Measurements from ENCODE around the gene RILPL2. TPM values are rescaled to one million over a fixed set of nuclear protein-coding genes. Genes with fewer than 3 reads are reported as not detected.
"Not testable (repeated sequence)": the region's sequence is repeated elsewhere in the genome, so short reads cannot be mapped to it uniquely, and the experiment has no call there.

RILPL2 gene
- total RNA-seq, 1 experiment from 2014 or later: 3.2 TPM

DNA sequence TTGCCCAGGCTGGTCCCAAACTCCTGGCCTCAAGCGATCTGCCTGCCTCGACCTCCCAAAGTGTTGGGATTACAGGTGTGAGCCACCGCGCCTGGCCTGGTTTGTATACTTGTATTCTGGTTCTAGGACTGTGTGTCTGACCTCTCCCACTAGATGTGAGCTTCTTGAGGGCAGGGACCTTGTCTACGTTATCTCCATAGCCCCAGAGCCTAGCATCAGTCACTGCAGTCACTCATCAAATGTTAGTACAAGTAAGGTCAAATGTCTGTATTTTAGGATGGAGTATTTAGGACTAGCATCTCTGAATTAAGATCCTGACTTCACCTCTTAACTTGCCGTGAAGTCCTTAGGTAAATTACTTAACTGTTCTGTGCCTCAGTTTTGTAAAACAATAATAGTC is 2.9 kb downstream of the RILPL2 start:
- no peaks in the 10 kb centered on the region for H3K27me3 Mint-ChIP-seq (ENCODE audit: insufficient read depth, unreplicated experiment)
- no peak overlapping the region for H3K4me3 ChIP-seq (ENCODE audit: low read depth, low read length)
- no peaks in the 10 kb centered on the region for H3K27me3 ChIP-seq (replicated peaks; ENCODE audit: control insufficient read depth, insufficient read depth, low read length)
- no peak overlapping the region for H3K27ac Mint-ChIP-seq (ENCODE audit: unreplicated experiment)
- no peak for DNase-seq
- no peaks in the 10 kb centered on the region for H3K9me3 Mint-ChIP-seq (ENCODE audit: unreplicated experiment)
- H3K36me3 ChIP-seq (ENCODE audit: control insufficient read depth, insufficient read depth, low read length): no peaks in the 10 kb centered on the region
- TSS peak; percentile 16 for BruUV-seq (replicated peaks)
- intact Hi-C loops (cut with micrococcal nuclease; ENCODE audit: unreplicated experiment): no loop called here
- no peaks in the 10 kb centered on the region for H3K4me1 ChIP-seq
- H3K9me3 ChIP-seq: no peaks in the 10 kb centered on the region
- no peaks in the 10 kb centered on the region for H3K4me1 Mint-ChIP-seq (ENCODE audit: low read depth, unreplicated experiment)
- no peak overlapping the region for H3K4me3 Mint-ChIP-seq (ENCODE audit: unreplicated experiment)
- POLR2A ChIA-PET: interaction anchor here (0.8 kb wide), 1 partner anchor 68 kb away, joined by 5 read pairs; no protein-coding TSS in a partner anchor
- CTCF ChIA-PET: no interaction called here
- TF ChIP-seq, protein P1, sequence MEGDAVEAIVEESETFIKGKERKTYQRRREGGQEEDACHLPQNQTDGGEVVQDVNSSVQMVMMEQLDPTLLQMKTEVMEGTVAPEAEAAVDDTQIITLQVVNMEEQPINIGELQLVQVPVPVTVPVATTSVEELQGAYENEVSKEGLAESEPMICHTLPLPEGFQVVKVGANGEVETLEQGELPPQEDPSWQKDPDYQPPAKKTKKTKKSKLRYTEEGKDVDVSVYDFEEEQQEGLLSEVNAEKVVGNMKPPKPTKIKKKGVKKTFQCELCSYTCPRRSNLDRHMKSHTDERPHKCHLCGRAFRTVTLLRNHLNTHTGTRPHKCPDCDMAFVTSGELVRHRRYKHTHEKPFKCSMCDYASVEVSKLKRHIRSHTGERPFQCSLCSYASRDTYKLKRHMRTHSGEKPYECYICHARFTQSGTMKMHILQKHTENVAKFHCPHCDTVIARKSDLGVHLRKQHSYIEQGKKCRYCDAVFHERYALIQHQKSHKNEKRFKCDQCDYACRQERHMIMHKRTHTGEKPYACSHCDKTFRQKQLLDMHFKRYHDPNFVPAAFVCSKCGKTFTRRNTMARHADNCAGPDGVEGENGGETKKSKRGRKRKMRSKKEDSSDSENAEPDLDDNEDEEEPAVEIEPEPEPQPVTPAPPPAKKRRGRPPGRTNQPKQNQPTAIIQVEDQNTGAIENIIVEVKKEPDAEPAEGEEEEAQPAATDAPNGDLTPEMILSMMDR (IDR thresholded peaks at IDR 0.05; ENCODE audit: insufficient read depth in 1 of 2, low read depth in 1 of 2, low read length in 1 of 2, severe bottlenecking in 1 of 2, unreplicated experiment in 1 of 2): no peak
- H3K36me3 Mint-ChIP-seq (ENCODE audit: insufficient read depth, unreplicated experiment): peaks cover 7% of the 10 kb centered on the region

- intact Hi-C loops (cut with micrococcal nuclease; ENCODE audit: unreplicated experiment); H3K9me3 ChIP-seq; H3K27me3 Mint-ChIP-seq (ENCODE audit: insufficient read depth, unreplicated experiment); H3K27me3 ChIP-seq (replicated peaks; ENCODE audit: control insufficient read depth, insufficient read depth, low read length); H3K36me3 ChIP-seq (ENCODE audit: control insufficient read depth, insufficient read depth, low read length); H3K27ac Mint-ChIP-seq (ENCODE audit: unreplicated experiment); H3K4me3 ChIP-seq (ENCODE audit: low read depth, low read length); POLR2A ChIA-PET; BruUV-seq (replicated peaks); CTCF ChIA-PET; H3K4me1 Mint-ChIP-seq (ENCODE audit: low read depth, unreplicated experiment); H3K4me3 Mint-ChIP-seq (ENCODE audit: unreplicated experiment); DNase-seq; H3K9me3 Mint-ChIP-seq (ENCODE audit: unreplicated experiment); H3K36me3 Mint-ChIP-seq (ENCODE audit: insufficient read depth, unreplicated experiment); H3K4me1 ChIP-seq: not testable (repeated sequence)
These were observed 4.3 kb downstream of the RILPL2 start for GRCh38 chr12:123431951-123432817.

GRCh38 chr12:123429101-123429500 is 7.4 kb downstream of the RILPL2 start:
- CTCF ChIA-PET; POLR2A ChIA-PET; H3K9me3 Mint-ChIP-seq (ENCODE audit: unreplicated experiment); H3K4me3 Mint-ChIP-seq (ENCODE audit: unreplicated experiment); DNase-seq; H3K4me1 Mint-ChIP-seq (ENCODE audit: low read depth, unreplicated experiment); H3K9me3 ChIP-seq; intact Hi-C loops (cut with micrococcal nuclease; ENCODE audit: unreplicated experiment); H3K27me3 Mint-ChIP-seq (ENCODE audit: insufficient read depth, unreplicated experiment); H3K36me3 Mint-ChIP-seq (ENCODE audit: insufficient read depth, unreplicated experiment); H3K27ac Mint-ChIP-seq (ENCODE audit: unreplicated experiment); H3K36me3 ChIP-seq (ENCODE audit: control insufficient read depth, insufficient read depth, low read length); BruUV-seq (replicated peaks); H3K4me3 ChIP-seq (ENCODE audit: low read depth, low read length); H3K4me1 ChIP-seq; H3K27me3 ChIP-seq (replicated peaks; ENCODE audit: control insufficient read depth, insufficient read depth, low read length): not testable (repeated sequence)

DNA sequence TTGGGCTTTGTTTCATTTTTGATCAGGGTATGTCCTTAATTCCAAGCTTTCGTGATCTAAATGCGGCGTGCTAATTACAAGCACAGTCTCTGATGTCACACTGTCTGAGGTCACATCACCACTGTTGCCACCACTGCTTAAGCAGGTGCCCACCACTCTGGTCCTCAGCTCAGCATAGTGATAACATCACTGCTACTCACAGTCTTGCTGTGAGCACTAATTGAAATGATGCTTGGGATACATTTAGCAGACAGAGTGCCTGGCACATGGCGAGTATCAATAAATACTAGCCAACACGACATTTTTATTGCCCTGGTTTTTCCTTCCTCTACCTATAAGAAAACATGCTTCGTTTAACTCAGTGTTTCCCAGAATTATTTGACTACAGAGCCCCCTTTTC is 7.9 kb downstream of the RILPL2 start:
- no peak overlapping the region for H3K4me3 ChIP-seq (ENCODE audit: low read depth, low read length)
- Mint-ChIP-seq H3K27ac (ENCODE audit: unreplicated experiment) (no peak overlapping the region), H3K36me3 (ENCODE audit: insufficient read depth, unreplicated experiment) (peaks cover 7% of the 10 kb centered on the region), H3K9me3 (ENCODE audit: unreplicated experiment) (no peaks in the 10 kb centered on the region), H3K27me3 (ENCODE audit: insufficient read depth, unreplicated experiment) (no peaks in the 10 kb centered on the region), H3K4me1 (ENCODE audit: low read depth, unreplicated experiment) (no peaks in the 10 kb centered on the region), H3K4me3 (ENCODE audit: unreplicated experiment) (no peak overlapping the region)
- H3K36me3 ChIP-seq (ENCODE audit: control insufficient read depth, insufficient read depth, low read length): no peaks in the 10 kb centered on the region
- H3K4me1 ChIP-seq: no peaks in the 10 kb centered on the region
- intact Hi-C loops (cut with micrococcal nuclease; ENCODE audit: unreplicated experiment): no loop called here
- DNase-seq: no peak
- H3K9me3 ChIP-seq: peaks cover 3% of the 10 kb centered on the region; the same call in 1 of the 2 replicates
- CTCF ChIA-PET: no interaction called here
- POLR2A ChIA-PET: no interaction called here
- BruUV-seq (replicated peaks): no TSS peak
- TF ChIP-seq, protein P1 (IDR thresholded peaks at IDR 0.05; ENCODE audit: insufficient read depth in 1 of 2, low read depth in 1 of 2, low read length in 1 of 2, severe bottlenecking in 1 of 2, unreplicated experiment in 1 of 2): no peak
- no peaks in the 10 kb centered on the region for H3K27me3 ChIP-seq (replicated peaks; ENCODE audit: control insufficient read depth, insufficient read depth, low read length)

All from Caco-2 (cell line).